Fibroblast of pulmonary artery (primary cell): Measurements from ENCODE around the gene CHCHD3.

Experiments
- DNase-seq: peaks from one replicate; pipeline ENCODE4 v3.0.0-alpha.2; 2010; ENCODE audit warnings: low read depth
- H3K4me3 ChIP-seq: replicated peaks from 2 replicates; pipeline ENCODE4 v1.5.1; 2011; ENCODE audit warnings: low read depth, mild to moderate bottlenecking, control low read depth, low read length, moderate library complexity
- CTCF ChIP-seq: IDR thresholded peaks from 2 replicates; pipeline ENCODE4 v1.5.1; 2011; ENCODE audit warnings: mild to moderate bottlenecking, control low read depth, low read length, inconsistent platforms; ENCODE audit errors: missing control alignments

Gene CHCHD3

DNA sequence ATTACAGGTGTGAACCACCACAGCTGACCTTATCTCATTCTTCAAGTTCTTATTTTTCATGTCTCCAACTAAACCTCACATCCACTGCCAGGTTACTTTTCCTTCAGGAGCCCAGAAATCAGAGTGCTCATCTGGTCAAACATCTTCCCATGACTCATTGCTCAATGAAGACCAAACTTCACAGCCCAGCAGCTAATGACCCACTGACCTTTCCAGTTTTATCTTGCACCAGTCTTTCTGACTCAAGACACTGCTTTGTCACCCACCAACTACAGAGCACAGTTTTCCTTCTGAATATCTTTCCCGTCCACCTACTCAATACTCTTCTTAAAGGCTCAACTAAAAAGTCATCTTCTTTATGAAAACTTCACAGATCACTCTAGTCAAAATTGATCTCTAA, 245.1 kb downstream of the CHCHD3 start:
- peak; percentile 4 for DNase-seq
- no peak overlapping the region for H3K4me3 ChIP-seq
- TF ChIP-seq CTCF: no peak

- DNase-seq: no peak
- no peak for TF ChIP-seq CTCF
- H3K4me3 ChIP-seq: no peak overlapping the region
Measured at GRCh38 chr7:132830941-132831340, 250.9 kb downstream of the CHCHD3 start.

GRCh38 chr7:132828502-132828901, 253.4 kb downstream of the CHCHD3 start:
- no peak for TF ChIP-seq CTCF
- H3K4me3 ChIP-seq: no peak overlapping the region
- DNase-seq: no peak

GRCh38 chr7:132825932-132826835, 255.7 kb downstream of the CHCHD3 start:
- no peak for TF ChIP-seq CTCF

GRCh38 chr7:132825222-132825621, 256.7 kb downstream of the CHCHD3 start:
- TF ChIP-seq CTCF: no peak
- H3K4me3 ChIP-seq: no peak overlapping the region
- no peak for DNase-seq

More at GRCh38 chr7:132825932-132826835, 255.7 kb downstream of the CHCHD3 start:
- DNase-seq: no peak
- no peak overlapping the region for H3K4me3 ChIP-seq

DNA sequence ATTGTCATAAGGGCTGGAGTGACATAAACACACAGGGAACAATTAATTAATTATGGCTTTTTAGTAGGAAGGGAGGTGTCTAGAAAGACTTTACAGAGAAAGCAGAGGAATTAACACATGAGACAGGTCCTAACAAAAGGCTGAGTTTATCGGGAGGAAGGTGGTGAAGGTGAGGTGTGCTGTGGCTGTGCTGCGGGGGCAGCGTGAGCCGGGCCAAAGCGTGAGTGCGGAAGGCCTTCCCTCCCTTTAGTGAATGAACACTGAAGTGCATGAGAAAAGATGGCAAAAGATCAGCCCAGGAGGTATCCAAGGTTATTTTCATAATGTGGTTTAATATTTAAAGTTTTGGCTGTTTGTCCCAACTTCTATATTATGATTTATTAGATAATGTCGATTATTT, 262.2 kb downstream of the CHCHD3 start:
- TF ChIP-seq CTCF: no peak
- no peak overlapping the region for H3K4me3 ChIP-seq
- no peak for DNase-seq

GRCh38 chr7:132817949-132818348, 263.9 kb downstream of the CHCHD3 start:
- no peak for DNase-seq

More at GRCh38 chr7:132817949-132818348, 263.9 kb downstream of the CHCHD3 start:
- H3K4me3 ChIP-seq: no peak overlapping the region
- TF ChIP-seq CTCF: no peak
